Activated CD8-positive, alpha-beta memory T cell treated with anti-CD3 and anti-CD28 coated beads, Interleukin-2, amount 50 U/mL, for 24 hours (primary cell): ENCODE results near the gene GPC5.
"Not testable (repeated sequence)": the region's sequence is repeated elsewhere in the genome, so short reads cannot be mapped to it uniquely, and the experiment has no call there.

Experiments used
- DNase-seq: peaks from one replicate; pipeline ENCODE4 v3.0.0-alpha.2; 2020; ENCODE audit errors: extremely low read depth

Gene GPC5

GRCh38 chr13:91649456-91649855 is 251.0 kb downstream of the GPC5 start:
- DNase-seq: no peak

GRCh38 chr13:91652404-91653301 is 254.2 kb downstream of the GPC5 start:
- no peak for DNase-seq

GRCh38 chr13:91655731-91656130 is 257.3 kb downstream of the GPC5 start:
- no peak for DNase-seq

GRCh38 chr13:91657283-91657682 is 258.9 kb downstream of the GPC5 start:
- DNase-seq: no peak

- no peak for DNase-seq
These were observed 261.0 kb downstream of the GPC5 start for GRCh38 chr13:91659256-91660075.

GRCh38 chr13:91660076-91660415 is 261.6 kb downstream of the GPC5 start:
- DNase-seq: no peak

GRCh38 chr13:91661692-91662490 is 263.5 kb downstream of the GPC5 start:
- DNase-seq: no peak

- no peak for DNase-seq
These were observed 265.6 kb downstream of the GPC5 start for GRCh38 chr13:91664039-91664438.

GRCh38 chr13:91667486-91667885 is 269.1 kb downstream of the GPC5 start:
- DNase-seq: no peak

- no peak for DNase-seq
These were observed 270.6 kb downstream of the GPC5 start for GRCh38 chr13:91668866-91669495.

GRCh38 chr13:91674347-91674746 is 275.9 kb downstream of the GPC5 start:
- DNase-seq: not testable (repeated sequence)

- DNase-seq: no peak
These were observed 286.3 kb downstream of the GPC5 start for GRCh38 chr13:91684746-91685145.

- no peak for DNase-seq
These were observed 292.5 kb downstream of the GPC5 start for GRCh38 chr13:91690944-91691343.

- DNase-seq: no peak
These were observed 295.0 kb downstream of the GPC5 start for GRCh38 chr13:91693466-91693865.

GRCh38 chr13:91698308-91698707 is 299.9 kb downstream of the GPC5 start:
- no peak for DNase-seq

GRCh38 chr13:91698767-91699166 is 300.3 kb downstream of the GPC5 start:
- DNase-seq: no peak

GRCh38 chr13:91699863-91700262 is 301.4 kb downstream of the GPC5 start:
- DNase-seq: no peak

GRCh38 chr13:91701975-91702374 is 303.6 kb downstream of the GPC5 start:
- DNase-seq: no peak

- no peak for DNase-seq
These were observed 304.0 kb downstream of the GPC5 start for GRCh38 chr13:91702411-91702810.

- DNase-seq: no peak
These were observed 306.0 kb downstream of the GPC5 start for GRCh38 chr13:91704398-91704797.

- DNase-seq: no peak
These were observed 310.1 kb downstream of the GPC5 start for GRCh38 chr13:91708558-91708957.

GRCh38 chr13:91709180-91709579 is 310.8 kb downstream of the GPC5 start:
- no peak for DNase-seq
